HG02973 (cell line): ENCODE data around the gene CTNND2.
"Not testable (repeated sequence)": the region's sequence is repeated elsewhere in the genome, so short reads cannot be mapped to it uniquely, and the experiment has no call there.

Experiments used
- ATAC-seq: cut with Tn5 transposase; IDR thresholded peaks from one replicate; pipeline ENCODE4 v1.9.1; 2021; ENCODE audit warnings: moderate library complexity; ENCODE audit not compliant: unreplicated experiment

CTNND2 gene

GRCh38 chr5:11334404-11334803 lies 569.8 kb downstream of the CTNND2 start:
- no peak for ATAC-seq

GRCh38 chr5:11329679-11330078 lies 574.6 kb downstream of the CTNND2 start:
- no peak for ATAC-seq

DNA sequence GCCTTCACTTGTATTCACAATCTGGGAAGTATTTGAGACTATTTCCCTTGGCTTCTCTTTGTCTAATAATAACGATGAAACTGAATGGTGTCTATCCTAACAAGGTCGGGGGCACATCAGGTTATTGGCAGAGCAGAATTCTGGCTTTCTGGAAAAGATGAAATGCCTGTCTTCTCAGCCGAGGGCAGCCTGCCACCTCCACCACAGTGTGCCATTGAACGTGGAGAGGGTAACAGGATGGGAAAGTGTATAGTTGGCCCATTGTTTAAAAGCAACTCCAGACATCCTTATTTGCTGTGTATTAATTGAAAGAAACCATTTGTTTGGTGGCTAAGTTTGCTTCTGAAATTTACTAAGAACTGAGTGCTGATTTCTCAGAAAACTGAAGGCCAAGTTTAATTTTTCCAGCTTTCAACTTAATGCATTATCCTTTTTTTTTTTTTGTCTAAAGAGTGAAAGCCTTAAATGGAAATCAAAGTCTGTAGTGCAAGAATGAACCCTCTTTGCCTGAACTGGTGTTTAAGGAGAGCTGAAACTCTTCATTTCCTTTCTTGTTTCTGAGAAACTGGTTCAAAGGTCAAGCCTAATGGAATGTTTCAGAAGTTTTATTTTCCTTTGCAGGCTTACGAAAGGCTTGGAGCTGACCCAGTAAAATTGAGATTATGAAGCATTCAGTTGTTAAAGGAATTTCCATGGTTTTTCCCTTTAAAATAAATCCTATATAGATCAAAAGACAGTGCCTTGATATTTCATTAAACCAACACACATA lies 579.5 kb downstream of the CTNND2 start:
- no peak for ATAC-seq

GRCh38 chr5:11323761-11324160 lies 580.5 kb downstream of the CTNND2 start:
- no peak for ATAC-seq

- ATAC-seq = no peak
Measured at GRCh38 chr5:11322133-11322532, 582.1 kb downstream of the CTNND2 start.

DNA sequence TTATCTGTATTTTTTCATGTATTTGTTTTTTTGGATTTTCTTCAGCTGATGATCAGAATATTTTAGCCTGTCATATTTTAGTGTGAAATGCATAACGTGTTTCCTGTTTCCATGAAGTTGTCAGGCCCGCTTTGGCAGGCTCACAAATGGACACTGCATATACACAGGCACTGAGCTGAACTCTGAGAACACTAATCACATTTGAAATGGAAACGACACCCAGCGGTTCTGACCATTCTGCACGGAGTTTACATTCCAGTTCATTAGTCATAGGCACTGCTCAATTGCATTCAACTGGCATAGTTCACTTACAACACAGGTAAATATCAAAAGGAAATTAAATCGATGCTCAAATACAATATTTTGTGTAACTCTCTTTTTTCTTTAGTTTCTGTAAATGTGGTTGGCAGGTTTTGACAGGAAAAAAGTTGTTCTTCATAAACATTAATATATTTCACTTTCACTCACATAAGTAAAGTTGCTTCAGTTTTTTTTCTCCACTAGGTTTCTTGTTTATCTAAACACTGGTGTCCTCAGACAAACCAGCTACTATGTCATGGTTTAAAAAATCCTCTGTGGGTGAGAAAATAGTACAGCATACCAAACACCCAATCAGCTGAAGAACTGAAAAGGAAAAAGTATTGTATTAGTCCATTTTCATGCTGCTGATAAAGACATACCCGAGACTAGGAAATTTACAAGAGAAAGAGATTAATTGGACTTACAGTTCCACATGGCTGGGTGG lies 584.2 kb downstream of the CTNND2 start:
- ATAC-seq = no peak

- ATAC-seq = not testable (repeated sequence)
Measured at GRCh38 chr5:11313694-11314093, 590.6 kb downstream of the CTNND2 start.

GRCh38 chr5:11311731-11312130 lies 592.5 kb downstream of the CTNND2 start:
- ATAC-seq = no peak

DNA sequence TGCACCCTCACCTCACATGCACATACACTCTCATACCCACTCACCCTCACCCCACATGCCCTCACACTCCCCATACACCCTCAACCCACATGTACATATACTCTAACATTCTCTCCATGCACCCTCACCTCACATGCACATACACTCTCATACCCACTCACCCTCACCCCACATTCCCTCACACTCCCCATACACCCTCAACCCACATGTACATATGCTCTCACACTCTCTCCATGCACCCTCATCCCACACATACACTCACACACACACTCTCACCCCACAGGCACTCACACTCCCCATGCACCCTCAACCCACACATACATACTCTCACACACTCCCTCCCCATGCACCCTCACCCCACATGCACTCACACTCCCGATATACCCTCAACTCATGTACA lies 593.0 kb downstream of the CTNND2 start:
- ATAC-seq = no peak

GRCh38 chr5:11310158-11310557 lies 594.1 kb downstream of the CTNND2 start:
- no peak for ATAC-seq

- ATAC-seq = no peak
Measured at GRCh38 chr5:11306365-11306764, 597.9 kb downstream of the CTNND2 start.

DNA sequence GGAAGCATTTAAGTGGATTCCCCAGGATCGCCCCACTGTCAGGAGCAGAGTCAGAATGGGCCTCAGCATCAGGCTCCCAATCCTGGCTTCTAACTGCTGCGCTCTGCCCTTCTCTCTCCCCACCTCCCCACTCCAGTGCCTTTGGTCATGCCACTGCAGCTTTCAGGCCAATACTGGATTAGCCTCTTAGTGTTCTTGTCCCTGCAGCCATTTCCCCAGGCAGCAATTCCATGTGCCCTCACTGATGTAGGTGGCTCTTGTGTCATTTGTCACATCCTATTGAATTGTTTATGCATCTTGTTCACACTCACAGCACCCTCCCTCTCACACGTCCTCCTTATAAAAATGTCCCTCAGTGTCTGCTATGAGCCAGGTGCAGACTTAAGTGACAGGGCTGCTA lies 599.0 kb downstream of the CTNND2 start:
- no peak for ATAC-seq

- no peak for ATAC-seq
Measured at GRCh38 chr5:11304641-11305040, 599.6 kb downstream of the CTNND2 start.

DNA sequence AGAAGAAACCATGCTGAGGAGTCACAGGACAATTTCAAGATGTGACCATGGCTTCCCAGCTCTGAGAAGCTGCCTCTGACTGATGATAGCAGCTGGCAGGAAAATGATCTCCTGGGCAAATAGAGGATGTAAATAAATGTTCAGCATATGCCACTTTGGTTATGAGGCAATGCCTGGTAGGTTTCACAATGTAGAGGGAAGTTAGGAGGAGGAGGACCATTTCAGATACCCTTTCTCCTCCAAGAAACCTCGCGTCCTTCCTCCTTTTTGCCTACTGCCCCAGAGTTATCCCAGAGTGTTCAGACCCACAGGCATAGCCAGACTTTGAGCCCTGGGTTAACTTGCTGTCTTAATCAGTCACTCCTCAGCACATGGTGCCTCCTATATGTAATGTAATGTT lies 601.6 kb downstream of the CTNND2 start:
- no peak for ATAC-seq

- ATAC-seq = no peak
Measured at GRCh38 chr5:11301171-11301570, 603.1 kb downstream of the CTNND2 start.

DNA sequence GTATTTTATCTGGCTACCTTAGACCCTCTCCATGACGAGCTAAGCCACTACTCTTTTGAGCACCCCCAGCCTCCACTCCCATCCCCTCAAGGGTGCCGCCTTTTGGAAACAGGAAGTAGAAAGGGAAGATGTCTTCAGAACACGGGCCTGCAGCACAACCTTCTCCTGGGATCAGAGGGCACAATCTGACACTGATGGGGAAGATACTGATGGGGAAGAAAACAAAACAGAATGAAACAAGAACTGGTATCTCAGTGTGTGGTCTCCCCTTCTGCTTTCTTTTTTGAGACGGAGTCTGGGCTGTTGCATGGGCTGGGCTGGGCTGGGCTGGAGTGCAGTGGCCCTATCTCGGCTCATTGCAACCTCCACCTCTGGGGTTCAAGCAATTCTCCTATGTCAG lies 603.5 kb downstream of the CTNND2 start:
- no peak for ATAC-seq

GRCh38 chr5:11298877-11299276 lies 605.4 kb downstream of the CTNND2 start:
- ATAC-seq = no peak

- ATAC-seq = no peak
Measured at GRCh38 chr5:11293523-11293922, 610.7 kb downstream of the CTNND2 start.

- ATAC-seq = no peak
Measured at GRCh38 chr5:11292648-11293356, 611.4 kb downstream of the CTNND2 start.

DNA sequence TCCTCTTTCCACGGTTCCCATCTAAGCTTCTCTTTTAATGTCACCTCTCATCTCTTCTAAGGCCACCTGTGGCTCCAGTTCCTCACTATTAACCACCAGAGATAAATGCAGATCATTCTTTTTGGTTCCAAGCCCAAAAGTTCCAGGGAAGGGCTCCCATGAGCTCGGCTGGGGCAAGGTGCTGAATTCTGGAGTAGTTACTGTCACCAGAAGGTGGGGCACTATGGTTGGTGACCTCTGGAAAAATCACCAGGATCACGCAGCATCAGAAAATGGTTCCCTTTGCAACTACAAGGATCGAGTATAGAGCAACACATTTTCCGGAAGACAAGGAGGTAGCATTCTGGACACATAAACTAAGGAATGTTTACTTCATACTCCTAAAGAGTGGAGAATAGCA lies 614.5 kb downstream of the CTNND2 start:
- ATAC-seq = no peak

DNA sequence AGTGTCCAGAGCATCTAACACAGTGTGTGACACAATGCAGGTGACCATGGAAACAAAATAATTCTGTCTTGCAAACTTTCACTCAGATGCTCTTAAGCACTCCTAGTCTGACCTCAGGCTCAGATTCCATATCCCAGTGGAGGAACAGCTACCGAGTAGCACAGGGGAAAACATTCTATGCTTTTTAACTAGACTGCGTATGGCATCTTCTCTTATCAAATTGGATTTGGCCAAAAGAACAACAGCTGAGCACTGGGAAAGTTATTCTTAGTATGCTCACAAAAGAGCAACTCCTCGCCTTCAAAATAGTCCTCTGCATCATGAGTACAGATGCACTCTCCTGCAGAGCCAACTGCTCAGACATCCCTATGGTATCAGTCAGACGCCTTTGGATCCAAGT lies 615.0 kb downstream of the CTNND2 start:
- ATAC-seq = no peak

- ATAC-seq = no peak
Measured at GRCh38 chr5:11281842-11282241, 622.4 kb downstream of the CTNND2 start.
